H9 (cell line): ENCODE results near the gene P2RX7. TPM values are rescaled to one million over a fixed set of nuclear protein-coding genes. Genes with fewer than 3 reads are reported as not detected.

Source experiments
- DNase-seq: peaks from one replicate; pipeline ENCODE4 v3.0.0-alpha.2; 2017
- H2AFZ ChIP-seq: one replicate; pipeline ENCODE4 v1.6.1; 2013; ENCODE audit warnings: mild to moderate bottlenecking, low read length, control low read depth, moderate library complexity
- H2AK5ac ChIP-seq: 2 replicates; pipeline ENCODE4 v1.6.1; 2013; ENCODE audit warnings: low read length, control low read depth, mixed read lengths; ENCODE audit not compliant: insufficient read length
- H2BK120ac ChIP-seq: one replicate; pipeline ENCODE4 v1.6.1; 2013; ENCODE audit warnings: low read depth, mild to moderate bottlenecking, low read length, control low read depth, inconsistent platforms; ENCODE audit not compliant: poor library complexity, severe bottlenecking
- H2BK12ac ChIP-seq: 2 replicates; pipeline ENCODE4 v1.6.1; 2013; ENCODE audit warnings: low read length, control low read depth, mixed read lengths, low read depth; ENCODE audit not compliant: insufficient read length
- H2BK15ac ChIP-seq: 2 replicates; pipeline ENCODE4 v1.6.1; 2013; ENCODE audit warnings: low read depth, low read length, control low read depth
- H2BK20ac ChIP-seq: one replicate; pipeline ENCODE4 v1.6.1; 2013; ENCODE audit warnings: low read depth, mild to moderate bottlenecking, low read length, control low read depth, inconsistent platforms; ENCODE audit not compliant: poor library complexity, severe bottlenecking
- H2BK5ac ChIP-seq: 2 replicates; pipeline ENCODE4 v1.6.1; 2013; ENCODE audit warnings: low read length, control low read depth, mixed read lengths; ENCODE audit not compliant: insufficient read length
- H3K14ac ChIP-seq: 2 replicates; pipeline ENCODE4 v1.6.1; 2013; ENCODE audit warnings: low read length, control low read depth; ENCODE audit not compliant: insufficient read depth
- H3K18ac ChIP-seq: 2 replicates; pipeline ENCODE4 v1.6.1; 2013; ENCODE audit warnings: low read depth, mild to moderate bottlenecking, mixed read lengths, low read length, control low read depth; ENCODE audit not compliant: insufficient read length
- H3K23ac ChIP-seq: 2 replicates; pipeline ENCODE4 v1.6.1; 2013; ENCODE audit warnings: low read length, control low read depth, mixed read lengths, low read depth; ENCODE audit not compliant: insufficient read length
- H3K23me2 ChIP-seq: 2 replicates; pipeline ENCODE4 v1.6.1; 2013; ENCODE audit warnings: low read depth, mild to moderate bottlenecking, mixed read lengths, low read length, control low read depth; ENCODE audit not compliant: insufficient read length, poor library complexity, severe bottlenecking
- H3K27ac ChIP-seq: 2 replicates; pipeline ENCODE4 v1.5.1; 2013; ENCODE audit warnings: low read length, control low read depth, mixed read lengths, low read depth; ENCODE audit not compliant: insufficient read length
- H3K27me3 ChIP-seq: 2 replicates; pipeline ENCODE4 v1.6.1; 2013; ENCODE audit warnings: low read length, control low read depth, inconsistent platforms; ENCODE audit not compliant: insufficient read depth
- H3K4ac ChIP-seq: 2 replicates; pipeline ENCODE4 v1.6.1; 2013; ENCODE audit warnings: low read depth, mild to moderate bottlenecking, control low read depth, inconsistent platforms, low read length, moderate library complexity
- H3K4me1 ChIP-seq: 2 replicates; pipeline ENCODE4 v1.6.1; 2013; ENCODE audit warnings: low read length, control low read depth, inconsistent platforms; ENCODE audit not compliant: insufficient read depth
- H3K4me2 ChIP-seq: 2 replicates; pipeline ENCODE4 v1.6.1; 2013; ENCODE audit warnings: low read length, control low read depth, mixed read lengths; ENCODE audit not compliant: insufficient read length, insufficient read depth
- H3K56ac ChIP-seq: 2 replicates; pipeline ENCODE4 v1.6.1; 2013; ENCODE audit warnings: low read depth, mild to moderate bottlenecking, mixed read lengths, low read length, control low read depth; ENCODE audit not compliant: insufficient read length
- H3K79me1 ChIP-seq: 2 replicates; pipeline ENCODE4 v1.6.1; 2013; ENCODE audit warnings: low read depth, mild to moderate bottlenecking, moderate library complexity, low read length, control low read depth, inconsistent platforms; ENCODE audit not compliant: insufficient read depth, poor library complexity, severe bottlenecking
- H3K79me2 ChIP-seq: 2 replicates; pipeline ENCODE4 v1.6.1; 2013; ENCODE audit warnings: low read length, control low read depth, inconsistent platforms; ENCODE audit not compliant: insufficient read depth
- H3K9ac ChIP-seq: 2 replicates; pipeline ENCODE4 v1.6.1; 2013; ENCODE audit warnings: low read length, control low read depth, mixed read lengths; ENCODE audit not compliant: insufficient read length; ENCODE audit errors: extremely low read depth
- H3K9me3 ChIP-seq: one replicate; pipeline ENCODE4 v1.6.1; 2013; ENCODE audit warnings: low read depth, low read length, inconsistent platforms; ENCODE audit not compliant: control insufficient read depth
- H3T11ph ChIP-seq: one replicate; pipeline ENCODE4 v1.6.1; 2013; ENCODE audit warnings: mild to moderate bottlenecking, low read length, control low read depth, inconsistent platforms
- H4K20me1 ChIP-seq: one replicate; pipeline ENCODE4 v1.6.1; 2013; ENCODE audit not compliant: control insufficient read depth, insufficient read length, insufficient read depth
- H4K5ac ChIP-seq: 2 replicates; pipeline ENCODE4 v1.6.1; 2013; ENCODE audit warnings: low read depth, mild to moderate bottlenecking, mixed read lengths, low read length, control low read depth; ENCODE audit not compliant: insufficient read length
- H4K8ac ChIP-seq: replicated peaks from 2 replicates; pipeline ENCODE4 v1.6.1; 2013; ENCODE audit warnings: low read length, control low read depth, mixed read lengths, low read depth; ENCODE audit not compliant: insufficient read length
- H4K91ac ChIP-seq: 2 replicates; pipeline ENCODE4 v1.6.1; 2013; ENCODE audit warnings: low read depth, mild to moderate bottlenecking, moderate library complexity, mixed read lengths, low read length, control low read depth; ENCODE audit not compliant: insufficient read length
- H3K27ac Mint-ChIP-seq, 3 experiments: 2 replicates in 2 of 3; 3 replicates in 1 of 3; pipeline ENCODE4 v1.8.0; 2020 to 2021; ENCODE audit warnings: mixed read lengths in 3 of 3, mild to moderate bottlenecking in 1 of 3, moderate library complexity in 1 of 3
- H3K27me3 Mint-ChIP-seq: 2 replicates; pipeline ENCODE4 v1.8.0; 2021; ENCODE audit warnings: low read depth, mild to moderate bottlenecking, moderate library complexity, mixed read lengths
- H3K36me3 Mint-ChIP-seq, 3 experiments: 2 replicates in 2 of 3; 3 replicates in 1 of 3; pipeline ENCODE4 v1.8.0; 2020 to 2021; ENCODE audit warnings: low read depth in 3 of 3, mixed read lengths in 3 of 3; ENCODE audit not compliant: insufficient read depth in 1 of 3
- H3K4me1 Mint-ChIP-seq, 2 experiments: 2 replicates each; pipeline ENCODE4 v1.8.0; 2020; ENCODE audit warnings: mixed read lengths in 2 of 2
- H3K4me3 Mint-ChIP-seq, 2 experiments: 2 replicates in 1 of 2; 3 replicates in 1 of 2; pipeline ENCODE4 v1.8.0; 2020 to 2021; ENCODE audit warnings: mild to moderate bottlenecking in 2 of 2, mixed read lengths in 2 of 2, moderate library complexity in 1 of 2
- H3K9me3 Mint-ChIP-seq, 2 experiments: 2 replicates in 1 of 2; 3 replicates in 1 of 2; pipeline ENCODE4 v1.8.0; 2020; ENCODE audit warnings: mild to moderate bottlenecking in 2 of 2, mixed read lengths in 2 of 2, moderate library complexity in 1 of 2
- CTCF ChIP-seq: fragments of 200-600 bp; sonication (generic); conservative IDR thresholded peaks from 3 replicates; pipeline ENCODE4 v1.8.0; 2021; ENCODE audit warnings: antibody characterized with exemption, mild to moderate bottlenecking
- WGBS: extraction: QIAGEN DNeasy Blood & Tissue Kit; methylation state at CpG from one replicate; pipeline ENCODE4 v1.1.7; 2013; ENCODE audit warnings: missing lambda C conversion rate, low lambda C conversion rate, mixed read lengths; ENCODE audit not compliant: insufficient read length; ENCODE audit errors: extremely low coverage; 5-methylcytosine and 5-hydroxymethylcytosine counted together
- total RNA-seq: library from RNA; stranded (reverse); gene quantifications from 2 replicates; pipeline ENCODE4 v1.2.1, GENCODE V29; 2021

Gene P2RX7
- total RNA-seq, 1 experiment from 2014 or later: 0.09 TPM

GRCh38 chr12:121196902-121197301, 64.2 kb downstream of the P2RX7 start:
- no peak overlapping the region for H3T11ph ChIP-seq
- no peak overlapping the region for H3K27ac ChIP-seq
- no peaks in the 10 kb centered on the region for H3K4me1 ChIP-seq
- Mint-ChIP-seq H3K4me1 (peaks cover 0 to 3% of the 10 kb centered on the region in 2 experiments; a peak in 1 of 4 replicates), H3K27ac (no peak overlapping the region), H3K9me3 (no peaks in the 10 kb centered on the region), H3K27me3 (no peaks in the 10 kb centered on the region; the same call in 1 of the 2 replicates), H3K4me3 (no peak overlapping the region), H3K36me3 (no peaks in the 10 kb centered on the region)
- no peak overlapping the region for H2BK5ac ChIP-seq
- H3K23ac ChIP-seq: no peak overlapping the region
- H3K9ac ChIP-seq: no peak overlapping the region
- no peak overlapping the region for H4K8ac ChIP-seq
- H3K9me3 ChIP-seq: no peaks in the 10 kb centered on the region
- no peak overlapping the region for H2AFZ ChIP-seq
- no CpG with 5 or more reads among the region's 6 CpGs for WGBS
- H4K20me1 ChIP-seq: no peaks in the 10 kb centered on the region
- H3K79me1 ChIP-seq: no peaks in the 10 kb centered on the region
- H3K18ac ChIP-seq: no peak overlapping the region
- no peaks in the 10 kb centered on the region for H3K79me2 ChIP-seq
- H3K14ac ChIP-seq: no peak overlapping the region
- H3K27me3 ChIP-seq: no peaks in the 10 kb centered on the region
- no peak overlapping the region for H4K91ac ChIP-seq
- no peak overlapping the region for H2BK12ac ChIP-seq
- H2AK5ac ChIP-seq: no peak overlapping the region
- no peak overlapping the region for H3K4ac ChIP-seq
- no peak overlapping the region for H2BK20ac ChIP-seq
- no peak overlapping the region for H3K56ac ChIP-seq
- H4K5ac ChIP-seq: no peak overlapping the region
- TF ChIP-seq CTCF: no peak
- DNase-seq: no peak
- H3K23me2 ChIP-seq: no peaks in the 10 kb centered on the region
- no peak overlapping the region for H2BK120ac ChIP-seq
- no peak overlapping the region for H3K4me2 ChIP-seq
- H2BK15ac ChIP-seq: no peak overlapping the region
